BJ (cell line): ENCODE results near the gene PADI2. TPM values are rescaled to one million over a fixed set of nuclear protein-coding genes. Genes with fewer than 3 reads are reported as not detected.

Experiments used
- CTCF ChIA-PET: fragments of 350-600 bp; formaldehyde crosslinking; extraction: SDS; loops from one replicate; lab custom pipeline; 2021; ENCODE audit warnings: antibody characterized with exemption, inconsistent platforms; lab: Yijun Ruan, JAX
- POLR2A ChIA-PET: fragments of 300-600 bp; sonication (Branson Sonifier 250); formaldehyde crosslinking; extraction: SDS; loops from one replicate; lab custom pipeline; 2021; ENCODE audit warnings: antibody characterized with exemption; lab: Charles Lee
- DNase-seq: peaks from one replicate; pipeline ENCODE4 v3.0.0-alpha.2; 2011; ENCODE audit warnings: low read depth
- H3K27me3 ChIP-seq: 2 replicates; pipeline ENCODE4 v1.6.0; 2011; ENCODE audit warnings: low read length; ENCODE audit not compliant: control insufficient read depth, insufficient read depth
- H3K36me3 ChIP-seq: 2 replicates; pipeline ENCODE4 v1.5.1; 2011; ENCODE audit warnings: low read length; ENCODE audit not compliant: control insufficient read depth, insufficient read depth
- H3K4me3 ChIP-seq: 2 replicates; pipeline ENCODE4 v1.5.1; 2011; ENCODE audit warnings: low read depth, mild to moderate bottlenecking, control low read depth, low read length
- polyA plus RNA-seq: library from polyadenylated mRNA; depleted of rRNA; stranded (reverse); fragments of >200 nt; gene quantifications from 2 replicates; pipeline ENCODE4 v1.2.3, GENCODE V29; 2011
- TF ChIP-seq, protein P1 (sequence below): IDR thresholded peaks from 2 replicates; pipeline ENCODE4 v1.5.1; 2011; ENCODE audit warnings: low read depth, mild to moderate bottlenecking, control low read depth, inconsistent platforms, low read length, moderate library complexity; ENCODE audit not compliant: insufficient read depth

Gene PADI2
- polyA plus RNA-seq, 1 experiment, result 0.15 TPM

DNA sequence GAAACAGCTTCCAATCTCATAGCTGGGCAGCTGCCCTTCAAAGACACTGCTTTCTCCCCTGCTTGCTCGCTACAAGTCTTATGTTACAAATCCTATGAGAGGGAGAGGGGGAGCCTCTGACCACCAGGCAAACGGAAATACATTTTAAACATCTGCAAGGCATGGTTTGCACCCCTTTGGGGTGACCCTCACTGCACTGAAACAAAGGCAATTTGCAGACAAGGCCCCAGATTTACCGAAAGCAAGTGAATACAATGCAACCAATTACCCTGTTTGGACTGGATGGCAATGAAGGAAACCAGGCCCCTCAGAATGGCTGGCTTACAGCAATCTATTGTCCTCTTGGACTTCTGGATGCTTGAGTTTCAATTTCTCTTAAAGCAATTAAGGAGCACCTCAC, 95.7 kb downstream of the PADI2 start:
- ChIA-PET CTCF (interaction anchor here (1.1 to 1.4 kb wide), 3 partner anchors 63 to 313 kb away, joined by 3 read pairs; no protein-coding TSS in a partner anchor), POLR2A (no interaction called here)
- no peak for DNase-seq
- TF ChIP-seq, protein P1, sequence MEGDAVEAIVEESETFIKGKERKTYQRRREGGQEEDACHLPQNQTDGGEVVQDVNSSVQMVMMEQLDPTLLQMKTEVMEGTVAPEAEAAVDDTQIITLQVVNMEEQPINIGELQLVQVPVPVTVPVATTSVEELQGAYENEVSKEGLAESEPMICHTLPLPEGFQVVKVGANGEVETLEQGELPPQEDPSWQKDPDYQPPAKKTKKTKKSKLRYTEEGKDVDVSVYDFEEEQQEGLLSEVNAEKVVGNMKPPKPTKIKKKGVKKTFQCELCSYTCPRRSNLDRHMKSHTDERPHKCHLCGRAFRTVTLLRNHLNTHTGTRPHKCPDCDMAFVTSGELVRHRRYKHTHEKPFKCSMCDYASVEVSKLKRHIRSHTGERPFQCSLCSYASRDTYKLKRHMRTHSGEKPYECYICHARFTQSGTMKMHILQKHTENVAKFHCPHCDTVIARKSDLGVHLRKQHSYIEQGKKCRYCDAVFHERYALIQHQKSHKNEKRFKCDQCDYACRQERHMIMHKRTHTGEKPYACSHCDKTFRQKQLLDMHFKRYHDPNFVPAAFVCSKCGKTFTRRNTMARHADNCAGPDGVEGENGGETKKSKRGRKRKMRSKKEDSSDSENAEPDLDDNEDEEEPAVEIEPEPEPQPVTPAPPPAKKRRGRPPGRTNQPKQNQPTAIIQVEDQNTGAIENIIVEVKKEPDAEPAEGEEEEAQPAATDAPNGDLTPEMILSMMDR, result no peak
- no peaks in the 10 kb centered on the region for H3K27me3 ChIP-seq
- peaks cover 28% of the 10 kb centered on the region for H3K36me3 ChIP-seq
- H3K4me3 ChIP-seq, result no peak overlapping the region

GRCh38 chr1:17023102-17023501, 96.1 kb downstream of the PADI2 start:
- CTCF ChIA-PET, result interaction anchor here (1.1 to 1.6 kb wide), 4 partner anchors 29 to 313 kb away, joined by 3 read pairs; no protein-coding TSS in a partner anchor
- POLR2A ChIA-PET, result no interaction called here
- no peaks in the 10 kb centered on the region for H3K27me3 ChIP-seq
- H3K4me3 ChIP-seq, result no peak overlapping the region
- peaks cover 30% of the 10 kb centered on the region for H3K36me3 ChIP-seq
- TF ChIP-seq, protein P1, result no peak
- DNase-seq, result no peak

GRCh38 chr1:17021896-17022295, 97.4 kb downstream of the PADI2 start:
- DNase-seq, result no peak
- ChIA-PET CTCF (interaction anchor here (1.6 to 2.4 kb wide), 2 partner anchors 30 to 61 kb away, joined by 3 to 12 read pairs; no protein-coding TSS in a partner anchor), POLR2A (no interaction called here)
- Histone ChIP-seq H3K27me3 (no peaks in the 10 kb centered on the region), H3K36me3 (peaks cover 28% of the 10 kb centered on the region), H3K4me3 (no peak overlapping the region)
- TF ChIP-seq, protein P1, result no peak

DNA sequence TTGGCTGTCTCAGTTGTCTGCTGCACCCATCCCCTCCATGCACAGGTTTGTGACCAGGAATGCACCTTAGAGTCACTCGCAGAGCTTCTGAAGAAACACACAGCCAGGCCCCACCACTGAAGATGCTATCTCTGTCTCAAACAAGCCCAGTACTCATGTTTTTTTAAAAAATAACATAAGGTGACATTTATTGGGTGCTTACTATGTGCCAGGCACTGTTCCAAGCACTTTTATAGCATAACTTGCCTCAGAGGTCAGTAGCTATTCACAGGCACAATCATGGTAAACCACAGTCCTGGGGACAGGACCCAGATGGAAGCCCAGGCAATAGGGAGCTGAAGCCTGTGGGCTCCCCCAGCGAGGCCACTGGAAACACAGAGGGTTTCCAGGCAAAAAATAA, 98.7 kb downstream of the PADI2 start:
- Histone ChIP-seq H3K27me3 (no peaks in the 10 kb centered on the region), H3K36me3 (peaks cover 26% of the 10 kb centered on the region), H3K4me3 (no peak overlapping the region)
- ChIA-PET POLR2A (no interaction called here), CTCF (interaction anchor here (0.8 to 2.4 kb wide), 2 partner anchors 12 to 60 kb away, joined by 3 to 12 read pairs; no protein-coding TSS in a partner anchor)
- peak; percentile 65 for DNase-seq
- TF ChIP-seq, protein P1, result no peak

DNA sequence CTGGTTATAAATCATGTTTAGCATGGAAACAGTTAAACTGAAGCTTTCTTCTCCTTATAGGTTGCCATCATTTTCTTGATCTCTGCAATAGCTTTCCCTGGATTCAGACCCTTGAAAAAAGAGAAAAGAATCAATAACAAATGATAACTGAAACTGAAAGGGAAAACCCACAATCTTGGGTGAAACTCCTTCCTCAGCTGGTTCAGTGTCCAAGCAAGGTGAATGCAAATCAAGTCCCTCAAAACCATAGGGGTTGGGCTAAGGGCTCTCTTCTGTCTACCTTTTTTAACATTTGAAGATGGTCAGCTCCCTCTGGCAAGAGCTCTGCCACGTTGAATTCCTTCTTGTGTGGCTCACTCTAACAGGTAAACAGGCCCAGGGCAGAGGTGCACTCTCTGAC, 100.4 kb downstream of the PADI2 start:
- no peak overlapping the region for H3K4me3 ChIP-seq
- ChIA-PET POLR2A (no interaction called here), CTCF (interaction anchor here (1.1 to 2.0 kb wide), 3 partner anchors 8 to 58 kb away, joined by 4 to 8 read pairs (median 7); no protein-coding TSS in a partner anchor)
- peaks cover 24% of the 10 kb centered on the region for H3K36me3 ChIP-seq
- no peaks in the 10 kb centered on the region for H3K27me3 ChIP-seq
- no peak for DNase-seq
- TF ChIP-seq, protein P1, result no peak
